Head of caudate nucleus (tissue), 42 donors: ENCODE results near the gene TYR.
"Not testable (repeated sequence)": the region's sequence is repeated elsewhere in the genome, so short reads cannot be mapped to it uniquely, and the experiment has no call there.

Source experiments
- DNase-seq, 42 donors: peaks; one replicate each; pipeline versions ENCODE4 v3.0.0 to v3.0.0-alpha.2; 2020 to 2021; ENCODE audit warnings: mixed read lengths in 7 of 42
- intact Hi-C: fragments of 100-400 bp; cut with DNase I; formaldehyde crosslinking; loops from one replicate; pipeline ENCODE4 v1.15.0; 2022

The TYR gene

DNA sequence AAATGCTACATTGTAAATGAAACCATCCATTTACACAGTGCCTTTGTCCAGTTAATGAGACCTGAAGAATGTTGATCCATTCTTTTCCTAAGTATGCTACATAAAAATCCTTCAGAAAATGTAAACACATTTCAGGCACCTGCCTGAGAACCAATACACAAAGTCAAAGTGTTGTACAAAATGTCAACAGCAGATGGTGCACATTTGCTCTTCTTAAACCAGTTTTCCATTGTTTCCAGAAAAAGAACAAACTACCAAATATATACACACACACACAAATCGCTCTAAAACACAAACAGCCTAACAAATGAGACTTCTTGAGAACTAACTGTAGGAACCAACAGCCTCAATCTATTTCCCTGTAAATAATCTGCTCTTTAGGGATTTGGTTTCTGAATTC lies 156.0 kb downstream of the TYR start:
- intact Hi-C loops: not testable (repeated sequence)
- DNase-seq: peak in 6 of 42 donors; percentile 3 to 59 (median 18)

DNA sequence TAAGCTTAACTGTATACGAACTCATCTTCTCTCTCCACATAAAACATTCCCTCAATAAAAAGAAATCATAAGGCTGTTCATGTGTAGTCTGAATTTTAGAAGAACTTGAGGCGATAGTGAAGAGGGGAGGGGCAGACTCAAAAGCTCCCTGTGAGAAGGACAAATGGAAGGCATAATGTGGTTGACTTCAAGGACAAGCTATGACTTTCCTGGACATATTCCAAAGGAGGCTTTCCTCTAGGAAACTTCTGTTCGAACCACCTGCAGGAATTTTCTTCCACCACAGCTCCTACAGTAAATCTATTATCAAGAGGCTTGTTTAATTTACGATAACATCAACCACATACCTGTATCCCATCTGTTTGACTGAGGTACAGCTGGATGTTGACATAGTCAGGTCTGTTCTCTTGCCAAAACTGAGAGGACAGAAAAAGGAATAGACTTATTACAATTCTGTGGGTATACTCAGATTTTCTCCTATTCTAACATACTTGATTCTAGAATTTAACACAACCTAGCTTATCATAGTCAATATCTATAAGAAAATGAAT lies 159.5 kb downstream of the TYR start:
- DNase-seq, intact Hi-C loops: not testable (repeated sequence)

GRCh38 chr11:89338073-89338472 lies 160.4 kb downstream of the TYR start:
- intact Hi-C loops, DNase-seq: not testable (repeated sequence)

- DNase-seq, intact Hi-C loops: not testable (repeated sequence)
Observed at GRCh38 chr11:89340450-89340849, 162.8 kb downstream of the TYR start.

- DNase-seq, intact Hi-C loops: not testable (repeated sequence)
Observed at GRCh38 chr11:89342880-89343572, 165.4 kb downstream of the TYR start.
